Kidney (tissue), 14 donors: ENCODE data around the gene BDH1. TPM values are rescaled to one million over a fixed set of nuclear protein-coding genes. Genes with fewer than 3 reads are reported as not detected.

Experiments used
- DNase-seq, 5 donors: peaks; one replicate each; pipeline ENCODE4 v3.0.0-alpha.2; 2013 to 2020
- FAIRE-seq: peaks from 2 replicates; lab custom pipeline; 2012; peaks lifted over from hg19 to GRCh38; lab: Jason Lieb, UNC
- H3K27ac ChIP-seq, 2 donors: one replicate each; pipeline ENCODE4 v1.7.0; 2013; ENCODE audit warnings: low read depth in 2 of 2, low read length in 2 of 2, inconsistent platforms in 1 of 2
- H3K27me3 ChIP-seq: one replicate; pipeline ENCODE4 v1.7.1; 2013; ENCODE audit warnings: low read length, inconsistent platforms; ENCODE audit not compliant: control insufficient read depth, insufficient read depth
- H3K36me3 ChIP-seq, 3 donors: one replicate each; pipeline versions ENCODE4 v1.7.0 to v1.7.1; 2013; ENCODE audit warnings: low read length in 3 of 3, control low read depth in 1 of 3, inconsistent platforms in 1 of 3; ENCODE audit not compliant: insufficient read depth in 3 of 3, control insufficient read depth in 2 of 3
- H3K4me1 ChIP-seq, 3 donors: one replicate each; pipeline versions ENCODE4 v1.7.0 to v1.7.1; 2013; ENCODE audit warnings: low read length in 3 of 3, inconsistent platforms in 1 of 3, low read depth in 1 of 3; ENCODE audit not compliant: control insufficient read depth in 2 of 3, insufficient read depth in 2 of 3
- H3K4me3 ChIP-seq, 3 donors: one replicate each; pipeline versions ENCODE4 v1.7.0 to v1.8.1; 2013; ENCODE audit warnings: low read length in 3 of 3, control low read depth in 1 of 3, inconsistent platforms in 1 of 3
- H3K9ac ChIP-seq, 3 donors: one replicate each; pipeline versions ENCODE4 v1.7.0 to v1.7.1; 2013; ENCODE audit warnings: low read length in 3 of 3, control low read depth in 1 of 3, inconsistent platforms in 1 of 3
- H3K9me3 ChIP-seq, 3 donors: one replicate each; pipeline versions ENCODE4 v1.7.0 to v1.7.1; 2013; ENCODE audit warnings: low read length in 3 of 3, control low read depth in 1 of 3, inconsistent platforms in 1 of 3; ENCODE audit not compliant: control insufficient read depth in 2 of 3, insufficient read depth in 1 of 3
- CTCF ChIP-seq: IDR thresholded peaks from 3 replicates; pipeline ENCODE4 v1.5.1; 2012; ENCODE audit warnings: mild to moderate bottlenecking, moderate library complexity, borderline replicate concordance; ENCODE audit not compliant: insufficient read depth; ENCODE audit errors: extremely low read depth
- intact Hi-C: fragments of 100-400 bp; cut with DNase I; formaldehyde crosslinking; loops from one replicate; pipeline ENCODE4 v1.11.1; 2022
- polyA plus RNA-seq: library from polyadenylated mRNA; stranded (reverse); fragments of 350-450 nt; fragmentation: Illumina TruSeq; extraction: RNeasy Lipid Tissue Mini Kit (QIAGEN cat#74804); gene quantifications from one replicate; pipeline ENCODE4 v1.2.3, GENCODE V29; 2014; ENCODE audit warnings: low read depth, low replicate concordance; ENCODE audit not compliant: insufficient read depth
- total RNA-seq: library from RNA; stranded (reverse); fragmentation: NEBNext Ultra II Directional; extraction: Animal tissue kit (Norgen Biotek cat#: 25700); gene quantifications from one replicate; pipeline ENCODE4 v1.2.1, GENCODE V29; 2021
- donor health status: control.
- donor health status: control.
- donor health status: control.
- donor health status: control.
- donor health status: control.
- donor health status: DM: yes; HTN: yes; CAD: no.
- donor health status: Normal renal cell carcinoma (clear cell type).

The BDH1 gene
- total and polyA plus RNA-seq, 2 donors from 2014 or later, result 21.2 to 49.6 TPM

GRCh38 chr3:197512691-197513571 is 42.8 kb downstream of the BDH1 start:
- TF ChIP-seq CTCF, result no peak
- H3K4me1 ChIP-seq, result peaks cover 0 to 4% (median 0%) of the 10 kb centered on the region in 3 donors
- intact Hi-C loops, result loop anchor here (10.0 kb wide), 1 partner anchor 258 kb away; no protein-coding TSS in a partner anchor

DNA sequence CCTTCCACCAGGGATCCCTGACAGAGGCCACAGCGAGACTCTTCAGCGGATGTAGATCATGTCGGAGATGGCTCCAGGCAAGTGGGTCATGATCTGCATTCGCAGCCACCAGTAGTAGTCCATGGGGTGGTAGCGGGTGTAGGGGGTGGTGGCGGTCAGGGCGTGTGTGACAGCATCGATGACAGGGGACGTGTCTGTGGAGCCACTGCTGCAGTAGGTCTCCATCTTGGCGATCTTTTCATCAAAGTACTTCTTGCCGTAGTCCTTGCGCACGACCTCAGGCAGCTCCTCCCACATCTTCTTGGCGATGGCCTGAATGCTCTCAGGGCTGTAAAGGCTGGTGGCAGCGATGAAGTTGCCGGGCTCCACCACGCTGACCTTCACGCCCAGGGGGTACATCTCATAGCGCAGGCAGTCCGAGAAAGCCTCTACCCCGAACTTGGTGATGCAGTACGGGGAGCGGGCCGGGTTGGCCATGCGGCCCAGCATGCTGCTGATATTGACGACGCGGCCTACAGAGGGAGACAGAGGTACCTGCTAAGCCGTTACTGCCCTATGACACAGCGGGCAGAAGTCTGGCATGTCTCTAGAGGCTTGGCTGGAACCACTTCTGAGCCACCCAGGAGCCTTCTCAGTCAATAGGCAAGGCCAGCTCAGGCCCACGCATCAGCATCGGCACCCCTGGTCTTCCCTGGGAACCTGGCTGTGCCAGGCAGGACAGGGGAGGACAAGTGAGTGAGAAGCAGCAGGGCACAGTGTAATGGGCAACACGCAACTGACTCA is 43.7 kb downstream of the BDH1 start:
- peaks cover 0 to 11% (median 2%) of the 10 kb centered on the region in 3 donors for H3K36me3 ChIP-seq
- DNase-seq (peak in 2 of 5 donors; percentile 29 to 66), FAIRE-seq (no peak)
- TF ChIP-seq CTCF, result no peak
- intact Hi-C loops, result loop anchor here (10.0 kb wide), 1 partner anchor 257 kb away; no protein-coding TSS in a partner anchor
- no peaks in the 10 kb centered on the region for H3K27me3 ChIP-seq
- no peaks in the 10 kb centered on the region for H3K9me3 ChIP-seq
- H3K4me3 ChIP-seq, result no peak overlapping the region
- H3K9ac ChIP-seq, result no peak overlapping the region
- H3K4me1 ChIP-seq, result peaks cover 0 to 4% (median 0%) of the 10 kb centered on the region in 3 donors
- H3K27ac ChIP-seq, result no peak overlapping the region

More at GRCh38 chr3:197512691-197513571, 42.8 kb downstream of the BDH1 start:
- H3K4me3 ChIP-seq, result no peak overlapping the region
- no peak overlapping the region for H3K9ac ChIP-seq
- FAIRE-seq (no peak), DNase-seq (peak in 1 of 5 donors; percentile 50)
- H3K27me3 ChIP-seq, result no peaks in the 10 kb centered on the region
- H3K27ac ChIP-seq, result no peak overlapping the region
- peaks cover 0 to 11% (median 2%) of the 10 kb centered on the region in 3 donors for H3K36me3 ChIP-seq
- no peaks in the 10 kb centered on the region for H3K9me3 ChIP-seq

GRCh38 chr3:197511130-197511529 is 44.6 kb downstream of the BDH1 start:
- TF ChIP-seq CTCF, result no peak
- FAIRE-seq (no peak), DNase-seq (peak in 2 of 5 donors; percentile 13 to 45)
- H3K9me3 ChIP-seq, result no peaks in the 10 kb centered on the region
- H3K4me3 ChIP-seq, result no peak overlapping the region
- intact Hi-C loops, result loop anchor here (10.0 kb wide), 1 partner anchor 256 kb away; no protein-coding TSS in a partner anchor
- no peaks in the 10 kb centered on the region for H3K4me1 ChIP-seq
- no peak overlapping the region for H3K9ac ChIP-seq
- peaks cover 0 to 11% (median 2%) of the 10 kb centered on the region in 3 donors for H3K36me3 ChIP-seq
- no peaks in the 10 kb centered on the region for H3K27me3 ChIP-seq
- no peak overlapping the region for H3K27ac ChIP-seq
